HG02610 (cell line): ENCODE results near the gene RRP1.

Source experiments
- ATAC-seq: cut with Tn5 transposase; IDR thresholded peaks from one replicate; pipeline ENCODE4 v1.9.1; 2021; ENCODE audit warnings: mild to moderate bottlenecking, moderate library complexity; ENCODE audit not compliant: unreplicated experiment

The RRP1 gene

DNA sequence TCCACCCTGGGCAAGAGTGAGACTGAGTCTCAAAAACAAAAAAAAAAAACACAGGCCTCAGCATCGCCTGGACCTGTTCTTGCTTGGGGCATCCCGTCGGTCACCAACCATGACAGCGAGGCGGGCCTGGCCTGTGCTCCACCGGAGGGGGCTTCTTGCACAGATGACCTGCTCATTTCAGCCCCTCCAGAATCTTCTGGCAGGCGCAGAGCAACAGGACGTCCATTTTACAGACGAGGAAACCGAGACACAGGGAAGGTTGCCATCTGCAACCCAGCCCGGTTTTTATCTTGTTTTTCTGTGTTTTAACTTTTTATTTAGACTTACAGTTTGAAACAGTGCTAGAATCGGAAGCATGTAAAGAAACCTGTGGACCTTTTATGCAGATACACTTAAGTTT, 14.2 kb upstream of the RRP1 start:
- no peak for ATAC-seq

DNA sequence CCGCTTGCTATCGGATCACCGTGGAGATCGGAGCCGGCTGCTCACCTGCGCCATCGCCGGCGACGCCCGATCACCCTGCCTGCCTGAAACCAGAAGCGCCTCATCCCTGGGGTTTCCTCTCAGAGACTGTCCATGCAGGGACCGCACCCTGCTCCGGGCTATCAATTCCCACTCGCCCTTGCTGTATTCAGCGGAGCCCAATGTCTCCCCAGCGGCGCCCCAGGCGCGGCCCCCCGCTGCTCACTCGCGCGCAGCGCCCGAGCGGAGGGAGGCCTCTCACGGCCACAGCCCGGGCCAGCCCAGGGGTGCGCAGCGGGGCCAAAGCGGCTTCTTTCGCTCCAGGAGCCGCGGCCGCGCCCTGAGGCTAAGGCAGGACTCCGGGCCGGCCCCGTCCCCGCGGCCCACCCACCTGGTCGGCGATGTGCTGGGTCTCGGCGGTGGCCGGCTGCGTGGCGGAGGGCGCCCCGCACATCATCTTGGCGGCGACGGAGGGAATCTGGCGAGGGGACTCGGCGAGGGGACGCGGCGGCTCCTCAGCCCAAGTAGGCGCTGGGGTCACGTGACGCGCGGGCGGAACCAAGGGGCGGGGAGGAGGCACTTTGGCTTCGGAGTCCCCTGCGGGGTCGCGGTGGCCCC, 13.5 kb upstream of the RRP1 start, which contains the start of gene CSTB:
Gene CSTB, minus strand, starts transcription at position 514 of the 636 bp plus-strand sequence. Its CDS starts 39 bp downstream, at position 475.
- ATAC-seq, result peak; percentile 64

DNA sequence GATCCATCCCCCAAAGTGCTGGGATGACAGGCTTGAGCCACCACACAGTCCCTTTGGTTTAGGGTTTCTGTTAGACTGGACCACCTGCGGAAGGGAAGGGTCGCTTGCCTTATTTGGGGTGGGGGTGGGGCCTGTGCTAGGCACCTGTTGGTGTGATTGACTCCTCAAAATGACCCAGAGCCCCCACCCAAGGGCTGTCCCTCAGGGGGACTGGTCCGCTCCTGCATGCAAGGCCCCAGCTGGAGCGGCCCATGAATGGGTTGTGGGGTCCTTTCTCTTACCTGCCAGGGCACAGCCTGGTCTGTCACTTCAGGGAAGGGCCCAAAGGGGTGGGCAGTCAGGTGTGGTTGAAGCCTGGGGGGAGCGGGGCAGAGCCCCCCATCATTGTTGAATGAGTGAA, 11.4 kb upstream of the RRP1 start:
- no peak for ATAC-seq

DNA sequence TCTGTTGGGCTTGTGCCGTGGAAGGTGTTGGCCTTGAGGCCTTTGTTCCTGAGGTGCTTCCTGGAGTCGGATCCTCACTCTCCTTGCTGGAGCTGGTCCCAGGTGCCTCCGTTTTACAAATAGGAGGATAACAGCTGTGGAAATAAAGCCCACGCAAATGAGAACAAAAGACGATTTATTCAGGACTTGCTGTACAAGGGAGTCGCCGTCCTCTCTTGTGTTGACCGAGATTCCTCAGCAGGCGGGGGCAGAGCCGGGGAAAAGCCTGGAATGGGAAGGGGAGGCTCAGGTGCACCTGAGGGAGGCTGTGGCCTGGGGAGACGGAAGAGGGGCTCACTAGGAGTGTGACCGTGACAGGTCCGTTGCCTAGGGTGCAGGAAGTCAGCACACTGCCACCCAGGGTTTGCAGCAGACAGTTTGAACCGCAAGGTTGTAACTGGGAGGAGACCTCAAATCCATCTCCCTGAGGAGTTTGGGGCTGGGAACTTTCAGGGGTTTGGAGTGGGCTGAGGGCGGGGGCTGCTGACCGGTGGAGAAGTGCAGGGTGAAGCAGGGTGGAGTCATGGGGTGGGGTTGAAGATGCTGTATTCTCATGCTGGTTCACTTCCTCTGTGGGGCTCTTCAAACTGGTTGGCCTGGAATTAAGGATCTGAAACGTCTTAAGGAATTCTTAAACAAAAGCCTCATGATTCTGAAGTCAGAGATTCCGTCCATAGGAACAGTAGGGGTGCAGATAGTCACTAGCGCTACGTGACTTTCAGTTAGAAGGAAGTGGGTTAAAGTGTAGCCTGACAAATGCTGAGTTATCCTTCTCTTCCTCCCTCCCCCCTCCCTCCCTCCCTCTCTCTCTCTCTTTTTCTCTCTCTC, 10.7 kb upstream of the RRP1 start:
- no peak for ATAC-seq

DNA sequence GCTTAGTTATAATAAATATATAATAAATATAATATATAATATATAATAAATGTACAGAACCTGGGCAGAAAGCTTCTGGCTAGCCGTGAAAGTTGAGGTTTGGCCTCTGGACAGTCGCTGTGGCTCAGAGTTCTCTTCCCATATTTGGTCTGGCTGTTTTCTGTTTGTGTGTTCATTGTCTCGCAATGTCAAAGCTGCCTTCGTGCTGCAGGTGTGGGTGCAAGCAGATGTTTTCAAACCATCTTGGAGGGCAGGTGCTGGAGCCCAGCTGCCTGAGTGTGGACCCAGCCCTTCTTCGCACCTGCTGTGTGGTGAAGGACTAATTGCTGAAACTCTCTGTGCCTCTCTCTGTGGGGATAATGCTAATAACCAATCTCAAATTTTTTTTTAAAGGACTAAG, 9.7 kb upstream of the RRP1 start:
- ATAC-seq, result no peak

DNA sequence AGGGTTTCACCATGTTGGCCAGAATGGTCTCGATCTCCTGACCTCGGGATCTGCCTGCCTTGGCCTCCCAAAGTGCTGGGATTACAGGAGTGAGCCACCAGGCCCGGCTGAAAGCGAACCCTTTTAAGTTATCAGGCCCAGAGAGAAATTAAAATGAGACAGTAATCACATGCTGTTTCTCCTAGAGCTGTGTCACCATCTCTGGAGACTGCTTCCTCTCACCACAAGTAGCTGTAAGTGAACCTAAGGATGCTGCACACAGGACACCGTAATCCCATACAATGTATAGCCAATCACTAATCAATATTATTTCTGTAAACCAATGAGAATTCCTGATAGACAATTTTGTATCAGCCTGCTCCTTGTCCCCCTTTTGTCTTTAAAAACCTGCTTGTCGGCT, 7.5 kb upstream of the RRP1 start:
- ATAC-seq, result no peak

DNA sequence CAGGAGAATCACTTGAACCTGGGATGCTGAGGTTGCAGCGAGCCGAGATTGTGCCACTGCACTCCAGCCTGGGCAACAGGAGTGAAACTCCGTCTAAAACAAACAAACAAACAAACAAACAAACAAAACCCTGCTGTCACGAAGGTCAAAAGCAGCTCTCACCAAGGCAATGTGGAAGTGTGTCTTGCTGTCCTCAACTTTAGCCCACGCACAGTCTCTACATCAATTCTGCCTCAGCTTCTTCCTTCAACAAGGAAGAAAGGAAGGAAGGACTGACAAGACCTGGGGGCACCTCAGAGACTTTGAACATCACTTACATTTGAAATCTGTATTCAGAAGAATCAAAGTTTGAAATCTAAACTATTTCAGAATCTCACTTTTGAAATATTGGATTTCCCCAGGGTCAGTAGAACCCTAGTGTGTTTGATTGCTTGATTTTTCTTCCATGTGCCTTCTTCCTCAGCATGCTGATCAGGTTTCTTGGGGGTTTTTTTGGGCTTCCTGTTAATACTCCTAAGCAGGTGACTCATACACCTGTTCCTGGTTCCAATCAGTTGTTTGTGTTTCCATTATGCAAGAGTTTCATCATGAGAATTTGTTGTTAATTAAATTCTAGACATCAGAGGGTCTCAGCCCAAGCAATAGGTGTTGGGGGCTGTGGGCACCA, 6.8 kb upstream of the RRP1 start:
- ATAC-seq, result no peak

DNA sequence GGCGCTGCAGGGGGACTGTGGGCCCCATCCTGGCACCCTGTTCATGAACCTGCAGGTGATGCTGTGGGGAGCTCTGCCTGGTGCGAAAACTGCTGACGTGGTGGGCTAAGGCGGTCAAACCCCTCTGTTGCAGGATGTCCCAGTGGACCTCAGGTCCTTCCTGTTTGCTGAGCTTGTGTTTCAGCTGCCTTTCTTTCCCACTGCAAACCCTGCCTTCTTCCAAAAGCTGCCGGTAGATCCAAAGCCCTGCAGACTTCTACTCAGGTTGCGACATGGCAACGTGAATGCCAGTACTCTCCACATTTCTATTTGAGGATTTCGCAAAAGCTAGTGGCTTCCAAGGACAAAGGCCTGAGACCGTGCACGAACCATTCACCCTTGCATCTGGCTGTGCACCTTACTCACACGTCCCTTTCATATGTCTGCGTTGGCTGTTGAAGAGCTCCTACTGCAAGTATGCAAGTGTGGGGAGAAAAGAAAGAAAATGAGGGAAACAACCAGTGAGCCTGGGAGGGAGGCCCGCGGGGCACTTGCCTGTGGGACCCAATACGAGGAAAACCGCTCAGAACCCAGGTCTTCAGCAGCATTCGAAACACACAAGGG, 6.2 kb upstream of the RRP1 start:
- ATAC-seq, result no peak

DNA sequence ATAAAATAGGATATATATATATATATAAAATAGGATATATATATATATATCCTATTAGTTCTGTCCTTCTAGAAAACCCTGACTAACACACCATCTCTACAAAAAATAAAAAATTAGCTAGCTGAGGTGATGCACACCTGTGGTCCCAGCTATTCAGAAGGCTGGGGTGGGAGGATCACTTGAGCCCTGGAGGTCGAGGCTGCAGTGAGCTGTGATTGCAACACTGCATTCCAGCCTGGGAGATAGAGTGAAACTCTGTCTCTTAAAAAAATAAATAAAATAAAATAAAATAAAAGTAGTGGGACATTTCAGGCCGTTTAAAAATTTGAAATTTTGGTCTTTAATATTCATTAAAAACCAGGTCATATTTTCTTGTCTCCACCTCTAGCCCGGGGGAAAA, 4.2 kb upstream of the RRP1 start:
- ATAC-seq, result no peak

DNA sequence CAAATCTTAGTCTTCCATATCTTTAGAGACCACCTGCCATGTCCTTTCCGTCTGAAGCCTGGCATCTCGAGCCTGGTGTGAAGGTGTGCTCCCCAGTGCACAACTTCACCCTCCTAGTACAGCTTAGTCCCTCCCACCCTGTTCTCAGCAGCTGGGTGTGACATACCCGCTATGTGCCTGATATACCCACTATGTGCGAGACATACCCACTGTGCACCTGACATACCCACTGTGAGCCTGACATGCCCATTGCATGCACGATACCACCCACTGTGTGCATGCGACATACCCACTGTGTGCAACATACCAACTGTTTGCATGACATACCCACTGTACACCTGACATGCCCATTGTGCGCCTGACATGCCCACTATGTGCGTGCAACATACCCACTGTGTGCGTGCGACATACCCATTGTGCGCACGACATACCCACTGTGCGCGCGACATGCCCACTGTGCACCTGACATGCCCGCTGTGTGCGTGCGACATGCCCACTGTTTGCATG, 3.0 kb upstream of the RRP1 start:
- no peak for ATAC-seq

DNA sequence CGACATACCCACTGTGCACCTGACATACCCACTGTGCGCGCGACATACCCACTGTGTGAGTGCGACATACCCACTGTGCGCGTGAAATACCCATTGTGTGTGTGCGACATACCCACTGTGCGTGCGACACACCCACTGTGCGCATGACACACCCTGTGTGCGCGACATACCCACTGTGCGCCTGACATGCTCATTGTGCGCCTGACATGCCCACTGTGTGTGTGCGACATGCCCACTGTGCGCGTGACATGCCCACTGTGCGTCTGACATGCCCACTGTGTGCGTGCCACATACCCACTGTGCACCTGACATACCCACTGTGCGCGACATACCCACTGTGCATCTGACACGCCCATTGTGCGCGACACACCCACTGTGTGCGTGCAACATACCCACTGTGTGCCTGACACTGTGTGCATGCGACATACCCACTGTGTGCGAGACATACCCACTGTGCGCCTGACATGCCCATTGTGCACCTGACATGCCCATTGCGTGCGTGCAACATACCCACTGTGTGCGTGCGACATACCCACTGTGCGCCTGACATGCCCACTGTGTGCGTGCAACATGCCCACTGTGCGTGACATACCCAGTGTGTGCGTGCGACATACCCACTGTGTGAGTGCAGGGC, 2.5 kb upstream of the RRP1 start:
- ATAC-seq, result no peak

DNA sequence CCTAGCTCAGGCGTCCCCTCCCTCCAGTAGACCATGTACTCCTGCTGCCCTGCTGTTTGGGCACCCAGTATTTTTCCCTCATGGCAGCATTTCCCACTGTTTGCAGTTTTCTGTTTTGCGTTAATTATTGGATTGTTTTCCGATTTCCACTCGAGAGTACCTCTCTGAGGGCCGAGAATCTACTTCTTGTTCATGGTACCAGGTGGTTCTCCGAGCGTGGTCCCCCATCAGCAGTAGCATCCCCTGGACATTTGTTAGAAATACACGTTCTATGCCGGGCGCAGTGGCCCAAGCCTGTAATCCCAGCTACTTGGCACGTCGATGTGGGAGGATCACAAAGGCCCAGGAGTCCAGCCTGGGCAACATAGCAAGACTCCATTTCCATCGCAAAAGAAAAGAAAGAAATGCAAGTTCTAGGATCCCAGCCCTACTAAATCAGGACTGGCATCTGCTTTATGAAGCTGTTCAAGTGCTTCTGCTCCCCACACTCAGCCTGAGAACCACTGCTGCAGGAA, 690 bp downstream of the RRP1 start:
- no peak for ATAC-seq

DNA sequence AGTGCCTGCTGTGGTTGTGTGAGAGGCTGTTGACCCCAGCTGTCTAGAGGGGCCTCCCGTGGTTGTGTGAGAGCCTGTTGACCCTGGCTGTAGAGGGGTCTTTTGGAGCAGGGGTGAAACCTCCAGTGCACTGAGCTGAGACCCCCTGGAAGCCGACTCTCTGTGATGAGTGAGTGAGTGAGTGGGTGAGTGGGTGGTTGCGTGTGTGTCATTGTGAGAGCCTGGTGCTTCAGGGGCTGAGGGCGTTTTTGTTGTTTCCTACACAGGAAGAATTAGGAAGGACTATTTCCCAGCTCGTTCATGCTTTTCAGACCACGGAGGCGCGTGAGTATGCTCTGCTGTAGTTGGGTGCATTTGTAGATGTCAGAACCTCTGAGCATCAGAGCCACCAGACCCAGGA, 3.0 kb downstream of the RRP1 start:
- ATAC-seq, result no peak

DNA sequence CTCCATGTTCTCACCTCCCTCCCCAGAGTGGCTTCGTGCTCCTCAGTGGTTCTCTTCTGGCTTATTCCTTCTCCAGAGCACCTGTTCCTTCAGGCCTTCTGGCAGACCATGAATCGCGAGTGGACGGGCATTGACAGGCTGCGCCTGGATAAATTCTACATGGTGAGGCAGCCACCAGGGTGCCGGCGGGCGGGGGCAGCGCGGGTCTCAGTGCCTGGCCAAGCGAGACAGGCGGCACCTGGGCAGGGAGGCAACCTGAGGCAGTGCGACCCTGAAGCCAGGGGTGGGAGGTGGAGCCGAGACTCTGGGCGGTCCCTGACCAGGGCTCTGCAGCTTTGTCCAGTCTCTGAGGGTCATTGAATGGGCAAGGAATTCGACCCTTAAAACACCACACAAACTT, 3.9 kb downstream of the RRP1 start:
- no peak for ATAC-seq

DNA sequence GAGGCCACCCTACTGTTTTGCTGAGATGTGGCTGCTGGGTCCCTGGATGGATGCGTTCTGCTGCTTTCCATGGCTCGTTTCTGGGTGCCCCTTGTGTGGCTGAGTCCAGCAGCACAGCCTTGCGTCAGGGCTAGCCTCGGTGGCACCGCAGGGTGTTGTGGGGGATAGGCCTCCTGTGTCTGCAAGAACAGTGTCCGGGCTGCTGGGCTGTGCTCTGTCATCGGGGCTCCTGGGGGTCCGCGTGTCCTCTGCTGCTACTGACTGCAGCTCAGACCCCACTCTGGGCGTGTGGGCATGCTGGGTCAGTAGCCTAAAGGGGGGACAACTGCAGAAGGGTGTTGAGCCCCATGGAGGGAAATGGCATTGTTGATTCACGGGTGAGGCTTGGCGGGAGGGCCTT, 4.9 kb downstream of the RRP1 start:
- no peak for ATAC-seq

DNA sequence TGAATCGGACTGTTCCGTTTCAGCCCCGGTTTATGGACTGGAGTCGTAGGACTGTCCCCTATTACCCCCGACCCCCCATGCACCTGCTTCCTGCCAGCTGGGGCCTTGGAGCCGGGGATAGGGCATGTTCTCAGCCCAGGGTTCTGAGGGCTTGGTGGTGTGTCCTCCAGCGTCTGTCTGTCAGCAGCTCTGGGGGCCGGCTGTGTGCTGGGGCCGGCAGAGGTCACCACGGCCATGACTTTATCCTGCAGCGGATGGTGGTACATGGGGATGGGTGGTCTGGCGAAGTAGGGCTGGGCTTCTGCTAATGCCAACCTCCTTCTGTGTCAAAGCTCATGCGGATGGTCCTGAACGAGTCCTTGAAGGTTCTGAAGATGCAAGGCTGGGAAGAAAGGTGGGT, 5.5 kb downstream of the RRP1 start:
- no peak for ATAC-seq

DNA sequence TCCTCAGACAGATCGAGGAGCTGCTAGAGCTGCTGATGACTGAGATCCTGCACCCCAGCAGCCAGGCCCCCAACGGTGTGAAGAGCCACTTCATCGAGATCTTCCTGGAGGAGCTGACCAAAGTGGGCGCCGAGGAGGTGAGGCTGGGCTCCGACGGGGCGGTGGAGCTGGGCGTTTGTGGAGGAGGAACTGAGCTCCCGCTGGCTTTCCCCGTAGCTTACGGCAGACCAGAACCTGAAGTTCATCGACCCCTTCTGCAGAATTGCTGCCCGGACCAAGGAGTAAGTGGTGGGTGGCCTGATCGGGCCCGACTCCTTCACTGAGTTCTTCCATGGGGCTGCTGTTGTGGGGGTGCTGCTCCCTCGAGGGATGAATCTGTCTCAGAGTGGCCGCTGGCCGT, 8.0 kb downstream of the RRP1 start:
- ATAC-seq, result no peak

DNA sequence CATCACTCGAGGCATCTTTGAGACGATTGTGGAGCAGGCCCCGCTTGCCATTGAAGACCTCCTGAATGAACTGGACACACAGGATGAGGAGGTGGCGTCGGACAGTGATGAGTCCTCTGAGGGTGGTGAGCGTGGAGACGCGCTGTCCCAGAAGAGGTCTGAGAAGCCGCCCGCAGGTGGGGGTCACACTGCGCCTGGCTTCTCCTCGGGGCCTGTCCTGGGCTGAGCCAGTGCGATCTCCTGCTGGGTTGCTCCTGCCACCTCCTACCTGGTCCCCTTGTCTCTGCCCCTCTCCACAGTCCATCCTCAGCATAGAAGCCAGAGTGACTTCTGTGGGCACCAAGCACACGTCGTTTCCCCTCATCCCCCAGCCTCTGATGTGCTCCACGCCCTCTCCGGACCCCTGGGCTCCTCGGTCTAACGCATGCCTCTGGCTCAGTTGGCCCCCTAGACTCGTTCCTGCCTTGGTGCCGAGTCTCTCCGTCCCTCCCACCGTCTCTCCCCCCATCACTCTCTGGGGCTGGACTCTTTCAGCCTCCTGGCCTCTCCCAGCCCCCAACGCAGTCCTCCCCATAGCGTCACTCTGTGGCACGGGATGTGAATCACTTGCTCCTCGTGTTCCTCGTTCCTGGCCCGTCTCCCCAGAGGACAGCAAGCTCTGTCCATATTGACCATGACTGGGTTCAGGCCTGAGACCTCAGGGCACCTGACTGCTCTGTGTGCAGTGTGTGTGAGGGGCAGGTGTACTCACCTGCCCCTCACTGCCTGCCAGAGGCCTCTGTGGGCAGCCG, 8.7 kb downstream of the RRP1 start:
- no peak for ATAC-seq

DNA sequence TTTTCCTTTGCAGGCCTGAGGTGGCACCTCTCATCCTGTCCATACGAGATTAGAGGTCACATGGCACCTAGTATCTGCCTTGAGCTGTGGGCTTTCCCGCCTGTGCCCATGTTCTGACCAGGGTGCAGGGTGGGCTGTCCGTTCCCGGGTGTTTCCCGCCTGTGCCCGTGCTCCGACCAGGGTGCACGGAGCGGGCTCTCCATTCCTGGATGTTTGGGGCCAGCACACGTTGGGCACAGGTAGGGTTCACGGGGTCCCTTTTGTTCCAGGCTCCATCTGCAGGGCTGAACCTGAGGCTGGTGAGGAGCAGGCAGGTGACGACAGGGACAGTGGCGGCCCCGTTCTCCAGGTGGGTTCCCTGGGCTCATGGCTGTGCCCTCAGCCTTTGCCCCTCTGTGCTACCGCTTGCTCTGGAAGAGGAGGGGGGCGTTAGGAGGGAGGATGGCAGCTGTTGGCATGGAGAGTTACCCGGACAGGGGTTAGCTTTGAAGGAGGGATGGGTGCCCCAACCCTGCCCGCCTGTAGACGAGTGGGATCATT, 10.0 kb downstream of the RRP1 start:
- no peak for ATAC-seq

DNA sequence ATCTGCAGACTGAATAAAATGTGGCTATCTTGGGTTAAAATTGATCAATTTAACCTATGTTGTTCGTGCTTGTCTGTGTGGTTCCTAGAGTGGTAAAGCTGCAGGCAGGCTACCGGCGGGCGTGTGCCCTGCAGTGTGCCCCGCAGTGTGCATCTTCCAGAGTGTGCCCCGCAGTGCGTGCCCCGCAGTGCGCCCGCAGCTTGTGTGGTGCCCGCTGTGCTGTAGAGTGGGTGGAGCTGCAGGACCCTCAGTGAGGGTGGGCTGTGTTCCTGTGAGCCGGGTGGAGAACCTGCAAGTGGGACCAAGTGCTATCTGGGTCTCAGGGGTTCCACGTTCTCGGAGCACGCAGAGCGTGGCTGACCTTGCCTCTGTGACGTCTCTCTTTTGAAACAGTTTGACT, 10.7 kb downstream of the RRP1 start:
- no peak for ATAC-seq
